SK-N-SH (cell line): Measurements from ENCODE around the gene BABAM1. TPM values are rescaled to one million over a fixed set of nuclear protein-coding genes. Genes with fewer than 3 reads are reported as not detected.

Experiments used
- CTCF ChIA-PET: fragments of 300-600, 350-600 bp; formaldehyde crosslinking; extraction: SDS; loops from one replicate; lab custom pipeline; 2021; lab: Yijun Ruan, JAX
- POLR2A ChIA-PET: fragments of 350-600 bp; sonication (Branson Sonifier 250); formaldehyde crosslinking; extraction: SDS; loops from one replicate; lab custom pipeline; 2020; ENCODE audit warnings: antibody characterized with exemption, inconsistent platforms; lab: Yijun Ruan, JAX
- DNase-seq: peaks from one replicate; pipeline ENCODE4 v3.0.0; 2012
- H2AFZ ChIP-seq: fragments of 200-600 bp; sonication (generic); 2 replicates; pipeline ENCODE4 v1.8.1; 2016; ENCODE audit warnings: antibody characterized with exemption, mild to moderate bottlenecking, low read depth
- H3F3A ChIP-seq: fragments of 200-600 bp; sonication (generic); replicated peaks from 2 replicates; pipeline ENCODE3; 2016; ENCODE audit warnings: antibody characterized with exemption, mild to moderate bottlenecking; ENCODE audit not compliant: insufficient read depth
- H3K27ac ChIP-seq, 2 experiments: fragments of 200-500 bp in 1 of 2; fragments of 200-600 bp in 1 of 2; sonication (Bioruptor generic) in 1 of 2; sonication (generic), shearing (Covaris generic) in 1 of 2; 2 replicates each; pipeline versions ENCODE4 v1.5.1 to v1.6.1; 2014 to 2016; ENCODE audit warnings: low read depth in 2 of 2, inconsistent platforms in 1 of 2, low read length in 1 of 2, mild to moderate bottlenecking in 1 of 2, mixed read lengths in 1 of 2
- H3K27me3 ChIP-seq: fragments of 200-600 bp; sonication (generic), shearing (Covaris generic); 2 replicates; pipeline ENCODE4 v1.6.1; 2016; ENCODE audit warnings: mixed run types; ENCODE audit not compliant: insufficient read depth
- H3K36me3 ChIP-seq, 2 experiments: fragments of 200-500 bp in 1 of 2; fragments of 200-600 bp in 1 of 2; sonication (Bioruptor generic) in 1 of 2; sonication (generic) in 1 of 2; replicated peaks in 1 of 2; 2 replicates each; pipeline versions ENCODE3 to v1.5.1; 2014 to 2016; ENCODE audit warnings: low read length in 1 of 2, mild to moderate bottlenecking in 1 of 2; ENCODE audit not compliant: insufficient read depth in 2 of 2, control insufficient read depth in 1 of 2
- H3K4me1 ChIP-seq, 2 experiments: fragments of 200-500 bp in 1 of 2; fragments of 200-600 bp in 1 of 2; sonication (Bioruptor generic) in 1 of 2; sonication (generic), shearing (Covaris generic) in 1 of 2; 2 replicates each; pipeline versions ENCODE4 v1.5.1 to v1.6.1; 2014 to 2016; ENCODE audit warnings: low read depth in 1 of 2, low read length in 1 of 2, mixed run types in 1 of 2; ENCODE audit not compliant: insufficient read depth in 2 of 2, control insufficient read depth in 1 of 2
- H3K4me2 ChIP-seq: fragments of 200-600 bp; sonication (generic), shearing (Covaris generic); 2 replicates; pipeline ENCODE4 v1.6.1; 2017; ENCODE audit warnings: mixed run types
- H3K4me3 ChIP-seq, 2 experiments: fragments of 200-500 bp in 1 of 2; fragments of 200-600 bp in 1 of 2; sonication (Bioruptor generic) in 1 of 2; sonication (generic), shearing (Covaris generic) in 1 of 2; 2 replicates each; pipeline versions ENCODE4 v1.5.1 to v1.8.1; 2014 to 2016; ENCODE audit warnings: low read depth in 2 of 2, inconsistent platforms in 1 of 2, low read length in 1 of 2, mild to moderate bottlenecking in 1 of 2, mixed read lengths in 1 of 2, moderate library complexity in 1 of 2
- H3K79me2 ChIP-seq: fragments of 200-600 bp; sonication (generic); 2 replicates; pipeline ENCODE4 v1.8.1; 2017; ENCODE audit warnings: mild to moderate bottlenecking; ENCODE audit not compliant: insufficient read depth
- H3K9ac ChIP-seq: fragments of 200-600 bp; sonication (generic); 2 replicates; pipeline ENCODE4 v1.6.1; 2017; ENCODE audit warnings: mixed run types
- H3K9me2 ChIP-seq: fragments of 200-600 bp; sonication (generic); 2 replicates; pipeline ENCODE4 v1.6.1; 2017; ENCODE audit warnings: mixed run types
- H3K9me3 ChIP-seq: fragments of 200-600 bp; sonication (generic); 2 replicates; pipeline ENCODE4 v1.6.1; 2017; ENCODE audit warnings: mixed run types, mild to moderate bottlenecking, moderate library complexity
- H4K20me1 ChIP-seq: fragments of 200-600 bp; sonication (generic); 2 replicates; pipeline ENCODE4 v1.6.1; 2017; ENCODE audit warnings: mild to moderate bottlenecking, mixed run types; ENCODE audit not compliant: insufficient read depth
- CHD2 ChIP-seq: fragments of 150-350 bp; IDR thresholded peaks from 2 replicates; pipeline ENCODE4 v1.6.1; 2018; ENCODE audit warnings: low read length; ENCODE audit not compliant: partially characterized antibody
- CTCF ChIP-seq: fragments of 200-600 bp; sonication (generic); IDR thresholded peaks from 2 replicates; pipeline ENCODE4 v1.6.1; 2017; ENCODE audit warnings: antibody characterized with exemption, mild to moderate bottlenecking, moderate library complexity
- ELF1 ChIP-seq: IDR thresholded peaks from 2 replicates; pipeline ENCODE4 v1.4.0; 2012
- EP300 ChIP-seq, 2 experiments: IDR thresholded peaks; 2 replicates each; pipeline versions ENCODE4 v1.4.0 to v1.6.1; 2012; ENCODE audit warnings: borderline replicate concordance in 1 of 2, low read depth in 1 of 2, low read length in 1 of 2
- EZH2phosphoT487 ChIP-seq: fragments of 200-600 bp; sonication (generic); IDR thresholded peaks from 2 replicates; pipeline ENCODE4 v1.6.1; 2017; ENCODE audit warnings: low read depth, mixed run types, mild to moderate bottlenecking, antibody characterized with exemption, moderate library complexity, borderline replicate concordance
- FOSL2 ChIP-seq: IDR thresholded peaks from 2 replicates; pipeline ENCODE4 v1.4.0; 2012; ENCODE audit warnings: low read depth, mild to moderate bottlenecking, moderate library complexity, borderline replicate concordance
- FOXJ3 ChIP-seq: sonication (generic); formaldehyde crosslinking; IDR thresholded peaks from 2 replicates; pipeline ENCODE4 v1.5.1; 2020; ENCODE audit warnings: mild to moderate bottlenecking, missing genetic modification reagents
- FOXM1 ChIP-seq: IDR thresholded peaks from 2 replicates; pipeline ENCODE4 v1.4.0; 2012; ENCODE audit warnings: low read depth, mild to moderate bottlenecking
- GABPA ChIP-seq: IDR thresholded peaks from 2 replicates; pipeline ENCODE4 v1.4.0; 2012; ENCODE audit warnings: low read depth, mild to moderate bottlenecking
- GATA2 ChIP-seq: sonication (generic); formaldehyde crosslinking; IDR thresholded peaks from 2 replicates; pipeline ENCODE4 v1.5.0; 2020; ENCODE audit warnings: mild to moderate bottlenecking, missing genetic modification reagents
- MAX ChIP-seq: IDR thresholded peaks from 2 replicates; pipeline ENCODE4 v1.4.0; 2012; ENCODE audit warnings: low read depth
- MEF2A ChIP-seq: IDR thresholded peaks from 2 replicates; pipeline ENCODE4 v1.4.0; 2012; ENCODE audit warnings: low read depth, borderline replicate concordance
- MXI1 ChIP-seq: IDR thresholded peaks from 2 replicates; pipeline ENCODE4 v1.6.1; 2012; ENCODE audit warnings: mild to moderate bottlenecking, low read depth, low read length, improper control_type of control experiment
- NRF1 ChIP-seq: IDR thresholded peaks from 2 replicates; pipeline ENCODE4 v1.6.1; 2012; ENCODE audit warnings: low read depth, mild to moderate bottlenecking, low read length
- RAD21 ChIP-seq: IDR thresholded peaks from 2 replicates; pipeline ENCODE4 v1.6.1; 2012; ENCODE audit warnings: mild to moderate bottlenecking, low read length
- RCOR1 ChIP-seq: fragments of 150-350 bp; IDR thresholded peaks from 2 replicates; pipeline ENCODE4 v1.6.1; 2017; ENCODE audit warnings: antibody characterized with exemption, low read length
- REST ChIP-seq: IDR thresholded peaks from 2 replicates; pipeline ENCODE4 v1.6.1; 2012; ENCODE audit warnings: mild to moderate bottlenecking, low read depth, low read length, moderate library complexity
- RFX5 ChIP-seq: IDR thresholded peaks from 2 replicates; pipeline ENCODE4 v1.6.1; 2012; ENCODE audit warnings: mild to moderate bottlenecking, improper control_type of control experiment, low read length
- RXRA ChIP-seq: IDR thresholded peaks from 2 replicates; pipeline ENCODE4 v1.4.0; 2012; ENCODE audit warnings: low read depth, mild to moderate bottlenecking, borderline replicate concordance
- SIN3A ChIP-seq: IDR thresholded peaks from 2 replicates; pipeline ENCODE4 v1.6.1; 2012; ENCODE audit warnings: low read depth, mild to moderate bottlenecking, low read length, moderate library complexity, borderline replicate concordance
- TAF1 ChIP-seq: IDR thresholded peaks from 2 replicates; pipeline ENCODE4 v1.6.1; 2012; ENCODE audit warnings: low read depth, mild to moderate bottlenecking, low read length, moderate library complexity, borderline replicate concordance
- TCF12 ChIP-seq: IDR thresholded peaks from 2 replicates; pipeline ENCODE4 v1.4.0; 2012
- TEAD4 ChIP-seq: IDR thresholded peaks from 2 replicates; pipeline ENCODE4 v1.4.0; 2012; ENCODE audit warnings: mild to moderate bottlenecking, borderline replicate concordance; ENCODE audit not compliant: insufficient read depth
- USF1 ChIP-seq: IDR thresholded peaks from 2 replicates; pipeline ENCODE4 v1.4.0; 2012; ENCODE audit warnings: low read depth, borderline replicate concordance
- ZBTB33 ChIP-seq: IDR thresholded peaks from 2 replicates; pipeline ENCODE4 v1.4.0; 2012; ENCODE audit warnings: low read depth, borderline replicate concordance
- WGBS: methylation state at CpG from one replicate; pipeline ENCODE4 v1.1.6; 2017; ENCODE audit warnings: low lambda C conversion rate; 5-methylcytosine and 5-hydroxymethylcytosine counted together
- polyA plus RNA-seq, 3 experiments: library from polyadenylated mRNA; depleted of rRNA; stranded (reverse); fragments of >200 nt; gene quantifications; 2 replicates each; pipeline ENCODE4 v1.2.3, GENCODE V29; 2012

BABAM1 gene
- polyA plus RNA-seq, 1 of the 3 experiments (the other 2 are of a cell fraction) = 192 TPM

GRCh38 chr19:17282488-17283125, 15.4 kb downstream of the BABAM1 start:
- H2AFZ ChIP-seq = peak overlapping the region; percentile 86
- peak overlapping the region; percentile 93 for H3K4me2 ChIP-seq
- peaks cover 19% of the 10 kb centered on the region for H3F3A ChIP-seq
- H3K36me3 ChIP-seq = no peaks in the 10 kb centered on the region
- H3K79me2 ChIP-seq = no peaks in the 10 kb centered on the region
- H3K9ac ChIP-seq = no peak overlapping the region
- peak; percentile 94 for DNase-seq
- H3K4me1 ChIP-seq = peaks cover 0 to 2% of the 10 kb centered on the region in 2 experiments; a peak in 1 of 4 replicates
- POLR2A ChIA-PET = interaction anchor here (0.6 to 3.5 kb wide), 7 partner anchors 10 to 623 kb away, joined by 3 to 16 read pairs (median 3); partner anchors contain the start of genes BABAM1, OCEL1, SMIM7 and USE1
- CTCF ChIA-PET = interaction anchor here (0.6 to 4.6 kb wide), 29 partner anchors 10 to 510 kb away, joined by 3 to 35 read pairs (median 4); partner anchors contain the start of genes ABHD8, MRPL34, USE1 and USHBP1
- no peaks in the 10 kb centered on the region for H4K20me1 ChIP-seq
- H3K4me3 ChIP-seq = peak overlapping the region; percentile 36 to 62
- WGBS = 18% methylated on average over 20 of the region's 45 CpGs
- H3K9me3 ChIP-seq = no peaks in the 10 kb centered on the region
- no peaks in the 10 kb centered on the region for H3K27me3 ChIP-seq
- H3K27ac ChIP-seq = peak overlapping the region in 1 of 2 experiments; percentile 17; a peak in 1 of 4 replicates
- H3K9me2 ChIP-seq = no peaks in the 10 kb centered on the region
- TF ChIP-seq CHD2 (peak; percentile 23), FOXM1 (no peak), EZH2phosphoT487 (no peak), TEAD4 (no peak), SIN3A (peak; percentile 59; the same call in 1 of the 2 replicates), GATA2 (no peak), FOSL2 (no peak), EP300 (IDR thresholded peaks at IDR 0.05; ENCODE audit: borderline replicate concordance in 1 of 2, low read depth in 1 of 2, low read length in 1 of 2) (peak; percentile 17 to 23; a peak in 1 of 4 replicates), RXRA (no peak), ZBTB33 (no peak), TCF12 (no peak), NRF1 (peak; percentile 51), CTCF (peak; percentile 84), MEF2A (no peak), GABPA (no peak), REST (no peak), USF1 (no peak), RAD21 (peak; percentile 89), FOXJ3 (no peak; the same call in 1 of the 2 replicates), TAF1 (no peak), RFX5 (no peak), ELF1 (no peak), MAX (peak; percentile 91), RCOR1 (0 out of 2 replicates have a peak, but pooled peaks have one; percentile 8), MXI1 (peak; percentile 73)
